ENCODE data around the gene PDZRN4. TPM values are rescaled to one million over a fixed set of nuclear protein-coding genes. Genes with fewer than 3 reads are reported as not detected.

PDZRN4 gene
- polyA plus RNA-seq, 2 of the 4 experiments (the other 2 are of a cell fraction) = 0.03 TPM

DNA sequence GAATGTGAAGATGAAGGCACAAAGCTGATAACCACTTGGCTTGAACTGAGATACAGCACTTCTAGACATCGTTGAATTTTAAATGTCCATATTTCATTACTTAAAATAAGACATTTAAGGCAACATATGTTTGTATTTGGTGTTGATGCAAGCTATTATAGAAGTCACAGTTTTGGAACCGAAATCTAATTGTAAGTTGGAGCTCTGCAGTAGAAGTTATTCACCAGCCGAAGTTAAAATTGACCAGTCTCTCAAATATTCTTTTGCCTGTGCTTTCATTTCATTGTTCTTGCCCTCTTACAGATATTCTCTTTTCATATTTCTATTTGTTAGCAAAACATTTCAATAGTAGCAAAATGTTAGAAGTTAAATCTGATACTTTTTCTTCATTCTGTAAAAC is 332.7 kb downstream of the PDZRN4 start:
- DNase-seq (ENCODE audit: low read depth in 1 of 2, low spot score in 1 of 2) = no peak
- H3K4me2 ChIP-seq = no peak overlapping the region

DNA sequence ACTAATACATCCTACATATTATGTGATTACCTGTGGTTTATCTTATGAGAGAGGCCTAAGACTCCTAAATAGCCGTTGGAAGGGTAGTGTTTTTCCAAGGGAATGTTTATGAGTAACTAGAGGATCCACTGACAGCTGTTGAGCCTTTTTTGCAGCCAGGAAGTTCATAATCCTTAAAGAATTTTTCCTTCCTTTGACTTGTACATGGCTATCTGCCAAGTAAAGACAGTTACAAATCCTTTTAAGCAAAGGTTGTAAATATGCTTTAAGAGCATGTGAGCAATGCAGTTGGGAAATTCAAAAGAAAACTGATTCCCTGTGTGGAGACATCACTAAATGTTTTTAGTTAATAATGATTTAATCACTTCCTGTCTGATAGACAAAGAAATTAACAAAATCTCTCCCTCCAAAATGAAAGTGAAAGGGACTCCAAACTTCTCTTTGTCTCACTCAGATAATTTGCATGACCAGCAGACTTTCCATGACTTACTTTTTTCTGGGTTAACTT is 333.8 kb downstream of the PDZRN4 start:
- peak overlapping the region; percentile 48 for H3K4me2 ChIP-seq
- 0 out of 3 replicates have a peak, but pooled peaks cover 5% of the 10 kb centered on the region for H3K4me1 ChIP-seq
- WGBS (ENCODE audit: missing lambda C conversion rate) = 3% methylated on average over 1 of the region's 1 CpG
- TF ChIP-seq CHD4 (IDR thresholded peaks at IDR 0.05; ENCODE audit: borderline replicate concordance) (no peak), TP53 (CRISPR knock-in tag; IDR thresholded peaks at IDR 0.05) (no peak), RCOR1 (IDR thresholded peaks at IDR 0.05; ENCODE audit: low read depth, low read length) (no peak), HDAC2 (IDR thresholded peaks at IDR 0.05) (no peak), FOSL2 (IDR thresholded peaks at IDR 0.05) (no peak), FOSL2 (CRISPR knock-in tag; IDR thresholded peaks at IDR 0.05) (no peak), CTCF (IDR thresholded peaks at IDR 0.05) (no peak), TFCP2L1 (CRISPR knock-in tag; IDR thresholded peaks at IDR 0.05) (no peak), PHF8 (IDR thresholded peaks at IDR 0.05; ENCODE audit: borderline replicate concordance, low read depth) (no peak), CHD2 (IDR thresholded peaks at IDR 0.05; ENCODE audit: low read length, partially characterized antibody) (no peak)
- TF ChIP-seq, protein P1, sequence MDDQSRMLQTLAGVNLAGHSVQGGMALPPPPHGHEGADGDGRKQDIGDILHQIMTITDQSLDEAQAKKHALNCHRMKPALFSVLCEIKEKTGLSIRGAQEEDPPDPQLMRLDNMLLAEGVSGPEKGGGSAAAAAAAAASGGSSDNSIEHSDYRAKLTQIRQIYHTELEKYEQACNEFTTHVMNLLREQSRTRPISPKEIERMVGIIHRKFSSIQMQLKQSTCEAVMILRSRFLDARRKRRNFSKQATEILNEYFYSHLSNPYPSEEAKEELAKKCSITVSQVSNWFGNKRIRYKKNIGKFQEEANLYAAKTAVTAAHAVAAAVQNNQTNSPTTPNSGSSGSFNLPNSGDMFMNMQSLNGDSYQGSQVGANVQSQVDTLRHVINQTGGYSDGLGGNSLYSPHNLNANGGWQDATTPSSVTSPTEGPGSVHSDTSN (IDR thresholded peaks at IDR 0.05) = no peak
- ChIA-PET POLR2A (no interaction called here), CTCF (no interaction called here)
- H3K9me3 ChIP-seq = no peaks in the 10 kb centered on the region
- ATAC-seq (no peak), FAIRE-seq (peak; percentile 56), DNase-seq (ENCODE audit: low read depth in 1 of 2, low spot score in 1 of 2) (peak in 1 of 2 experiments; percentile 9)
- no peak overlapping the region for H3K4me3 ChIP-seq
- H3K27ac ChIP-seq = no peak overlapping the region

More for the DNA sequence above, 332.7 kb downstream of the PDZRN4 start:
- no peak for TF ChIP-seq ZFP36 (IDR thresholded peaks at IDR 0.05; ENCODE audit: borderline replicate concordance, partially characterized antibody)
- TF ChIP-seq HOXB13 (CRISPR knock-in tag; IDR thresholded peaks at IDR 0.05; ENCODE audit: low read depth) = no peak
- TF ChIP-seq RCOR1 (IDR thresholded peaks at IDR 0.05; ENCODE audit: low read depth, low read length) = no peak
- TF ChIP-seq EHF (CRISPR knock-in tag; IDR thresholded peaks at IDR 0.05) = no peak
- no peak for TF ChIP-seq RAD21 (conservative IDR thresholded peaks at IDR 0.05 in 1 of 2, IDR thresholded peaks at IDR 0.05 in 1 of 2)
- TF ChIP-seq POLR2AphosphoS2 (conservative IDR thresholded peaks at IDR 0.05; ENCODE audit: low read length) = no peak
- ATAC-seq (no peak), FAIRE-seq (peak; percentile 23)
- WGBS (ENCODE audit: missing lambda C conversion rate) = 52% methylated on average over 3 of the region's 3 CpGs
- Histone ChIP-seq H3K4me1 (0 out of 3 replicates have a peak, but pooled peaks cover 5% of the 10 kb centered on the region), H3K27ac (no peak overlapping the region), H3K4me3 (no peak overlapping the region), H3K9me3 (no peaks in the 10 kb centered on the region)
- CTCF ChIA-PET = interaction anchor here (0.8 kb wide), 1 partner anchor 574 kb away, joined by 3 read pairs; no protein-coding TSS in a partner anchor
- POLR2A ChIA-PET = no interaction called here

GRCh38 chr12:41527062-41527461 is 338.9 kb downstream of the PDZRN4 start:
- H3K27ac ChIP-seq = no peak overlapping the region
- ATAC-seq (no peak), DNase-seq (ENCODE audit: low read depth in 1 of 2, low spot score in 1 of 2) (no peak), FAIRE-seq (no peak)
- TF ChIP-seq REST (IDR thresholded peaks at IDR 0.05) (no peak), RFX5 (IDR thresholded peaks at IDR 0.05) (no peak), CBX8 (IDR thresholded peaks at IDR 0.05) (no peak)
- no peak overlapping the region for H3K4me2 ChIP-seq
- H3K4me1 ChIP-seq = no peaks in the 10 kb centered on the region
- 41% methylated on average over 2 of the region's 2 CpGs for WGBS (ENCODE audit: missing lambda C conversion rate)
- CTCF ChIA-PET = interaction anchor here (0.6 kb wide), 1 partner anchor 22 kb away, joined by 3 read pairs; no protein-coding TSS in a partner anchor
- POLR2A ChIA-PET = no interaction called here
- no peaks in the 10 kb centered on the region for H3K9me3 ChIP-seq
- H3K4me3 ChIP-seq = no peak overlapping the region
